ENCODE measurements around the gene TAS2R10.

Gene TAS2R10

GRCh38 chr12:10853776-10854175 lies 27.6 kb upstream of the TAS2R10 start:
- no peak for DNase-seq (ENCODE audit: low read depth)
- no peak for TF ChIP-seq CTCF (conservative IDR thresholded peaks at IDR 0.05; ENCODE audit: low read depth, low read length)
- no peak overlapping the region for H3K4me3 ChIP-seq (ENCODE audit: low read depth, low read length)

GRCh38 chr12:10851243-10851858 lies 25.2 kb upstream of the TAS2R10 start:
- no peak overlapping the region for H3K4me3 ChIP-seq (ENCODE audit: low read depth, low read length)
- TF ChIP-seq CTCF (conservative IDR thresholded peaks at IDR 0.05; ENCODE audit: low read depth, low read length): no peak
- no peak for DNase-seq (ENCODE audit: low read depth)

GRCh38 chr12:10849425-10849878 lies 23.3 kb upstream of the TAS2R10 start, which contains the start of gene PRR4:
Gene PRR4 (minus strand): TSS chr12:10849475. CDS start chr12:10849437, 38 bp downstream.
- no peak for TF ChIP-seq CTCF (conservative IDR thresholded peaks at IDR 0.05; ENCODE audit: low read depth, low read length)
- peak; percentile 7 for DNase-seq (ENCODE audit: low read depth)

GRCh38 chr12:10847744-10848143 lies 21.6 kb upstream of the TAS2R10 start:
- no peak overlapping the region for H3K4me3 ChIP-seq (ENCODE audit: low read depth, low read length)
- no peak for DNase-seq (ENCODE audit: low read depth)
- no peak for TF ChIP-seq CTCF (conservative IDR thresholded peaks at IDR 0.05; ENCODE audit: low read depth, low read length)

More at GRCh38 chr12:10849425-10849878, 23.3 kb upstream of the TAS2R10 start, which contains the start of gene PRR4:
- H3K4me3 ChIP-seq (ENCODE audit: low read depth, low read length): no peak within 1 kb of the TSS

- no peak for DNase-seq (ENCODE audit: low read depth)
- no peak for TF ChIP-seq CTCF (conservative IDR thresholded peaks at IDR 0.05; ENCODE audit: low read depth, low read length)
- no peak overlapping the region for H3K4me3 ChIP-seq (ENCODE audit: low read depth, low read length)
These were observed 16.7 kb upstream of the TAS2R10 start for GRCh38 chr12:10842862-10843261.

DNA sequence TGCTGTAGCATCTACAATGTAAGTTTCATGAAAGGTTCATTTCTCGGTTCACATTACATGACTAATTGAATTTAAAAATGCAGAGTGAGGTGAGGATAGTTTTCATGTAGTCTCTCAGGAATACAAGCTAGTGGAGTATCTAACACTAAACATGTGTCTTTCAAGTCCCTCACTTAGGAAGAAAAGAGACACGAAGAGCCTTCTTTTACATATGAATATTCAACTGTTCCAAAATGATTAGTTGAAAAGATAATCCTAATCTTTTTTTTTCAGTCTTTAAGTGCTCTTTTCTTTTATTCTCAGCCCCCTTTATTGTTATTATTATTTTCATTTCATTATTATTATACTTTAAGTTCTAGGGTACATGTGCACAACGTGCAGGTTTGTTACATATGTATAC lies 12.3 kb upstream of the TAS2R10 start:
- H3K4me3 ChIP-seq (ENCODE audit: low read depth, low read length): no peak overlapping the region
- TF ChIP-seq CTCF (conservative IDR thresholded peaks at IDR 0.05; ENCODE audit: low read depth, low read length): no peak

DNA sequence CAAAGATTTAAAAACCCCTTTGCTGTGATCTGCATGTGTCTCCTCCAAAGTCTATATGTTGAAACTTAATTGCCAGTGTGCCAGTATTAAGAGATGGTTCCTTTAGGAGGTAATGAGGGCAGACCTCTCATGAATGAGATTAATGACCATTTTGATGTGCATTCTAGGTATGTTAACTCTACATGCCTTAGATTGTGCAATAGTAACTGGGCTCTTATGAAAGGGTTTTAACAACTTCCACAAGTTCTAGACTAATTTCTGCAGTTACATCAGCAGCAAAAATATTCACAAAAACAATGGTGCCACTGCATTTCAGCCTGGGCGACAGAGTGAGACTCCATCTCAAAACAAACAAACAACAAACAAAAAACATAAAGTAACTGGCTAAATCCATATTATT lies 3.8 kb upstream of the TAS2R10 start:
- no peak for TF ChIP-seq CTCF (conservative IDR thresholded peaks at IDR 0.05; ENCODE audit: low read depth, low read length)
- H3K4me3 ChIP-seq (ENCODE audit: low read depth, low read length): no peak overlapping the region
- peak; percentile 43 for DNase-seq (ENCODE audit: low read depth)

More for the DNA sequence above, 12.3 kb upstream of the TAS2R10 start:
- no peak for DNase-seq (ENCODE audit: low read depth)

Data from choroid plexus epithelial cell (primary cell).